NCI-H2081 (cell line): ENCODE results near the gene ARID1B.

Source experiments
- DNase-seq, 2 experiments: peaks; one replicate each; lab custom pipeline; 2025; lab: John Stamatoyannopoulos, UW

ARID1B gene

GRCh38 chr6:157076451-157076822, 299.3 kb downstream of the ARID1B start:
- no peak for DNase-seq

- DNase-seq, result no peak
Measured at GRCh38 chr6:157077251-157077650, 300.1 kb downstream of the ARID1B start.

GRCh38 chr6:157078326-157078725, 301.1 kb downstream of the ARID1B start:
- no peak for DNase-seq

- no peak for DNase-seq
Measured at GRCh38 chr6:157079277-157079676, 302.1 kb downstream of the ARID1B start.

- no peak for DNase-seq
Measured at GRCh38 chr6:157079771-157080170, 302.6 kb downstream of the ARID1B start.

- no peak for DNase-seq
Measured at GRCh38 chr6:157080986-157081391, 303.8 kb downstream of the ARID1B start.

- DNase-seq, result no peak
Measured at GRCh38 chr6:157083343-157083742, 306.2 kb downstream of the ARID1B start.

GRCh38 chr6:157086632-157087031, 309.5 kb downstream of the ARID1B start:
- DNase-seq, result no peak

GRCh38 chr6:157087974-157088373, 310.8 kb downstream of the ARID1B start:
- DNase-seq, result no peak

- DNase-seq, result no peak
Measured at GRCh38 chr6:157088841-157089240, 311.7 kb downstream of the ARID1B start.

GRCh38 chr6:157089258-157089657, 312.1 kb downstream of the ARID1B start:
- DNase-seq, result no peak

GRCh38 chr6:157089851-157090250, 312.7 kb downstream of the ARID1B start:
- no peak for DNase-seq

GRCh38 chr6:157090736-157091135, 313.6 kb downstream of the ARID1B start:
- DNase-seq, result no peak

- DNase-seq, result no peak
Measured at GRCh38 chr6:157091243-157091642, 314.1 kb downstream of the ARID1B start.

- DNase-seq, result no peak
Measured at GRCh38 chr6:157091856-157092460, 314.8 kb downstream of the ARID1B start.

GRCh38 chr6:157092736-157093135, 315.6 kb downstream of the ARID1B start:
- DNase-seq, result no peak

- DNase-seq, result no peak
Measured at GRCh38 chr6:157093536-157093935, 316.4 kb downstream of the ARID1B start.

- no peak for DNase-seq
Measured at GRCh38 chr6:157094038-157094437, 316.9 kb downstream of the ARID1B start.

GRCh38 chr6:157095084-157095483, 317.9 kb downstream of the ARID1B start:
- DNase-seq, result no peak

GRCh38 chr6:157095569-157095968, 318.4 kb downstream of the ARID1B start:
- no peak for DNase-seq

GRCh38 chr6:157096105-157096504, 318.9 kb downstream of the ARID1B start:
- DNase-seq, result no peak

- no peak for DNase-seq
Measured at GRCh38 chr6:157096522-157096921, 319.3 kb downstream of the ARID1B start.

GRCh38 chr6:157097255-157097955, 320.2 kb downstream of the ARID1B start:
- no peak for DNase-seq

- DNase-seq, result no peak
Measured at GRCh38 chr6:157098999-157099398, 321.8 kb downstream of the ARID1B start.
